Measurements from ENCODE around the gene DCST1. TPM values are rescaled to one million over a fixed set of nuclear protein-coding genes. Genes with fewer than 3 reads are reported as not detected.
A peak's percentile ranks its signal among the peaks of the same experiment; 100 is the strongest.

DCST1 gene
- total and polyA plus RNA-seq, 2 donors (not counting 3 experiments of a cell fraction or from before 2014, with no cell fraction given), result not detected

- TF ChIP-seq POLR2A (IDR thresholded peaks at IDR 0.05; ENCODE audit: low read depth, low read length), result no peak
- TF ChIP-seq MYC (IDR thresholded peaks at IDR 0.05; ENCODE audit: low read depth, low read length), result no peak
- peak; percentile 53 for TF ChIP-seq POLR2AphosphoS5 (IDR thresholded peaks at IDR 0.05; ENCODE audit: insufficient read depth, low read depth, low read length)
- TF ChIP-seq CTCF (IDR thresholded peaks at IDR 0.05; ENCODE audit: extremely low read depth in 1 of 2, insufficient read depth in 1 of 2, low read depth in 1 of 2, low read length in 2 of 2), result peak; percentile 79 to 89
- Histone ChIP-seq H3K4me2 (ENCODE audit: insufficient read depth, low read length) (no peak overlapping the region), H3K4me1 (ENCODE audit: control insufficient read depth, extremely low read depth, insufficient read depth, low read length) (peaks cover 18% of the 10 kb centered on the region), H3K9me1 (replicated peaks; ENCODE audit: control insufficient read depth, extremely low read depth, insufficient read depth, low read length) (no peaks in the 10 kb centered on the region), H3K27me3 (ENCODE audit: control insufficient read depth in 2 of 2, insufficient read depth in 2 of 2, low read length in 2 of 2) (no peaks in the 10 kb centered on the region), H2AFZ (ENCODE audit: low read depth, low read length) (peak overlapping the region; percentile 82), H3K36me3 (ENCODE audit: control insufficient read depth in 2 of 2, extremely low read depth in 1 of 2, insufficient read depth in 2 of 2, low read length in 2 of 2) (no peaks in the 10 kb centered on the region), H3K9me3 (replicated peaks; ENCODE audit: control insufficient read depth, insufficient read depth, low read length) (no peaks in the 10 kb centered on the region), H3K9ac (replicated peaks; ENCODE audit: extremely low read depth, insufficient read depth, low read length) (no peak overlapping the region), H3K79me2 (ENCODE audit: control insufficient read depth, insufficient read depth, low read length) (no peaks in the 10 kb centered on the region), H3K4me3 (replicated peaks in 1 of 3; ENCODE audit: insufficient read depth in 1 of 3, low read depth in 1 of 3, low read length in 3 of 3) (no peak overlapping the region), H3K27ac (ENCODE audit: insufficient read depth, low read depth, low read length) (no peak overlapping the region), H4K20me1 (replicated peaks; ENCODE audit: control insufficient read depth, extremely low read depth, insufficient read depth, low read length) (no peaks in the 10 kb centered on the region)
- BruUV-seq (replicated peaks), result no TSS peak
- DNase-seq (ENCODE audit: low read depth, low spot score) (peak; percentile 79), FAIRE-seq (peak; percentile 98)
- intact Hi-C loops (cut with micrococcal nuclease) (loop anchor here (1.0 to 2.0 kb wide), 4 partner anchors 16 to 122 kb away; partner anchors contain the start of gene ZBTB7B), dilution Hi-C loops (cut with MboI; ENCODE audit: extremely low pct_ligation_motif_present, low sequenced_read_pairs) (no loop called here)
- POLR2A ChIA-PET, result interaction anchor here (0.6 kb wide), 1 partner anchor 485 kb away, joined by 3 read pairs; no protein-coding TSS in a partner anchor
- CTCF ChIA-PET, result interaction anchor here (0.5 to 4.5 kb wide), 32 partner anchors 9 to 128 kb away, joined by 3 to 67 read pairs (median 4); partner anchors contain the start of genes DCST1, DCST2, EFNA3 and EFNA4
Observed at GRCh38 chr1:155044812-155045657, 11.4 kb downstream of the DCST1 start.
